ENCODE results near the gene PTPRA.

DNA sequence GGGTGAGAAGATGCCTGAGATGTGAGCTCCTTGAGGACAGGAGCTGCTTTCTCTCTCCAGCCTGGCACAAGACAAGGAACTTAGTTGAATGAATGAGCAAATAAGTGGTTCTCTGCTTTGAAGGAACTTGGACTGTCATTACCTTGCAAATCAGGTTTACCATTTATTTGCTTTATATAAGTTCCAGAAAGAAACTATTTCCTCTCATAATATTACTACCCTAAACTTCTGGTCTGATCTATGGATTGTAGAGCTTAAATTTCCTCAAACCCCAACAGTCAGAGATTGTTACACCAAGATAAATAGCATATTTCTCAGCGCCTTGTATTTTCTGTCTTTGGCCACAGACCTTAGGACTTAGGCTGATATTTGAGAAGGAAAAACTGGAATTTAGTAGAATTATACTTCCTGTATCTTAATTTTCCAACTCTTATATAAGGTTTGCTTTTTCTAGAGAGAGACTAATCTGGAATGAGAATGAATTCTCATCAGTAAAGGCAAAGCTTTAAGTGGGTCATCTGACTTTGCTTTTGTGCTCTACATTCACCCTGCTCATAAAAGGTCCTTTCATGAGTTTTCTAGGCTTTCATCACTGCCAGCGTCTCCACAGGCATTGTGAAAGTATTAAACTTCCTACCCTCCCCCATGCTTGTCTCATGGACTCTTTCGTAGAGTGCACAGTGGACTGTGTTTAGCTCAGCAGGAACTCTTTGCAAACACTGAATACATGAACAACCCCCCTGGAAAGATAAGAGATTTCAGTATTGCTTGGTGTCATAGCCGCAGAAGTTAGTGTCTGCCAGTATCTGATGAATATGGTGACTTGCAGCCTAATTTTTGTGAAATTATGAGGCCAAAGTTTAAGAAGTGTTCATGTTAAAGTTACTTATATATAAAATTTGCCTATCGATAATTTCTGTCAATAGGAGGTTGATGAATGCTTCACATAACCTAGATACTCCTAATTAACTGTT is 74.0 kb downstream of the PTPRA start:
- TF ChIP-seq TAF1 (IDR thresholded peaks at IDR 0.05; ENCODE audit: low read depth, low read length), result no peak
- no peak for TF ChIP-seq POLR2A (IDR thresholded peaks at IDR 0.05; ENCODE audit: low read depth, low read length)
- TF ChIP-seq POLR2AphosphoS5 (IDR thresholded peaks at IDR 0.05; ENCODE audit: low read depth, low read length), result no peak
- no peak for TF ChIP-seq PAX5 (IDR thresholded peaks at IDR 0.05; ENCODE audit: insufficient read depth, low read length, severe bottlenecking)

Measured in GM12891 (cell line).